Keratinocyte (primary cell): ENCODE measurements around the gene H1-8. TPM values are rescaled to one million over a fixed set of nuclear protein-coding genes. Genes with fewer than 3 reads are reported as not detected.

Experiments
- DNase-seq: peaks from one replicate; pipeline ENCODE4 v3.0.0-alpha.2; 2011; ENCODE audit warnings: low read depth, missing footprints, low spot score
- FAIRE-seq: peaks from 2 replicates; lab custom pipeline; 2011; peaks lifted over from hg19 to GRCh38; lab: Jason Lieb, UNC
- H2AFZ ChIP-seq: 2 replicates; pipeline ENCODE4 v1.6.0; 2012; ENCODE audit warnings: low read length, control low read depth, inconsistent platforms; ENCODE audit not compliant: control insufficient read depth
- H3K27ac ChIP-seq: 2 replicates; pipeline ENCODE4 v1.5.1; 2011; ENCODE audit warnings: low read length; ENCODE audit not compliant: control insufficient read depth, insufficient read depth
- H3K27me3 ChIP-seq: 3 replicates; pipeline ENCODE4 v1.6.0; 2011; ENCODE audit warnings: low read length; ENCODE audit not compliant: control insufficient read depth, insufficient read depth; ENCODE audit errors: extremely low read depth
- H3K36me3 ChIP-seq, 2 experiments: 2 replicates in 1 of 2; 3 replicates in 1 of 2; pipeline ENCODE4 v1.5.1; 2011; ENCODE audit warnings: low read length in 2 of 2, mild to moderate bottlenecking in 1 of 2; ENCODE audit not compliant: control insufficient read depth in 2 of 2, insufficient read depth in 2 of 2; ENCODE audit errors: extremely low read depth in 1 of 2
- H3K4me1 ChIP-seq: 3 replicates; pipeline ENCODE4 v1.5.1; 2011; ENCODE audit warnings: low read length; ENCODE audit not compliant: control insufficient read depth, insufficient read depth; ENCODE audit errors: extremely low read depth
- H3K4me2 ChIP-seq: 3 replicates; pipeline ENCODE4 v1.6.0; 2011; ENCODE audit warnings: low read depth, low read length; ENCODE audit not compliant: control insufficient read depth, insufficient read depth; ENCODE audit errors: extremely low read depth
- H3K4me3 ChIP-seq, 3 experiments: fragments of 200-600 bp in 1 of 3; sonication (generic) in 1 of 3; 2 replicates in 2 of 3; 3 replicates in 1 of 3; pipeline ENCODE4 v1.5.1; 2011 to 2016; ENCODE audit warnings: low read length in 3 of 3, mild to moderate bottlenecking in 3 of 3, control low read depth in 2 of 3, inconsistent platforms in 1 of 3, low read depth in 1 of 3, mixed read lengths in 1 of 3, mixed run types in 1 of 3, moderate library complexity in 1 of 3; ENCODE audit not compliant: control insufficient read depth in 2 of 3, insufficient read depth in 2 of 3; ENCODE audit errors: extremely low read depth in 1 of 3
- H3K79me2 ChIP-seq: 2 replicates; pipeline ENCODE4 v1.6.0; 2012; ENCODE audit warnings: low read length; ENCODE audit not compliant: control insufficient read depth, insufficient read depth
- H3K9ac ChIP-seq: 3 replicates; pipeline ENCODE4 v1.6.0; 2011; ENCODE audit warnings: low read length; ENCODE audit not compliant: control insufficient read depth, insufficient read depth; ENCODE audit errors: extremely low read depth
- H3K9me1 ChIP-seq: 3 replicates; pipeline ENCODE4 v1.6.0; 2011; ENCODE audit warnings: low read length; ENCODE audit not compliant: control insufficient read depth, insufficient read depth; ENCODE audit errors: extremely low read depth
- H3K9me3 ChIP-seq: 2 replicates; pipeline ENCODE4 v1.5.1; 2012; ENCODE audit warnings: low read depth, low read length; ENCODE audit not compliant: control insufficient read depth
- H4K20me1 ChIP-seq: 3 replicates; pipeline ENCODE4 v1.6.0; 2011; ENCODE audit warnings: low read length; ENCODE audit not compliant: control insufficient read depth, insufficient read depth; ENCODE audit errors: extremely low read depth
- EZH2 ChIP-seq: IDR thresholded peaks from one replicate; pipeline ENCODE4 v1.6.1; 2012; ENCODE audit warnings: inconsistent platforms, mild to moderate bottlenecking, low read length, moderate library complexity
- dilution Hi-C: fragments of 300-500 bp; cut with MboI; formaldehyde crosslinking; loops from one replicate; pipeline ENCODE4 v1.7.0; 2020; ENCODE audit warnings: low sequenced_read_pairs; ENCODE audit not compliant: extremely low pct_ligation_motif_present
- polyA plus RNA-seq, 5 experiments: library from polyadenylated mRNA; depleted of rRNA in 3 of 5; stranded (reverse) in 3 of 5; stranded (forward) in 1 of 5; unstranded in 1 of 5; fragments of >200 nt; gene quantifications; 1 replicate in 1 of 5; 2 replicates in 3 of 5; 3 replicates in 1 of 5; pipeline versions ENCODE4 v1.2.1 to v1.2.3, GENCODE V29; 2011 to 2012; ENCODE audit warnings: missing spikeins in 2 of 5, low read depth in 1 of 5, low replicate concordance in 1 of 5
- TF ChIP-seq, protein P1 (sequence below), 3 experiments: IDR thresholded peaks in 1 of 3; conservative IDR thresholded peaks in 1 of 3; optimal IDR thresholded peaks in 1 of 3; 2 replicates in 2 of 3; 3 replicates in 1 of 3; pipeline versions ENCODE3 to v1.5.1; 2011; ENCODE audit warnings: low read length in 3 of 3, mild to moderate bottlenecking in 3 of 3, moderate library complexity in 2 of 3, control low read depth in 1 of 3, inconsistent platforms in 1 of 3; ENCODE audit not compliant: insufficient read depth in 2 of 3; ENCODE audit errors: extremely low read depth in 1 of 3

Gene H1-8
- polyA plus RNA-seq, 1 donor (not counting 4 experiments of a cell fraction or from before 2014, with no cell fraction given): not detected

DNA sequence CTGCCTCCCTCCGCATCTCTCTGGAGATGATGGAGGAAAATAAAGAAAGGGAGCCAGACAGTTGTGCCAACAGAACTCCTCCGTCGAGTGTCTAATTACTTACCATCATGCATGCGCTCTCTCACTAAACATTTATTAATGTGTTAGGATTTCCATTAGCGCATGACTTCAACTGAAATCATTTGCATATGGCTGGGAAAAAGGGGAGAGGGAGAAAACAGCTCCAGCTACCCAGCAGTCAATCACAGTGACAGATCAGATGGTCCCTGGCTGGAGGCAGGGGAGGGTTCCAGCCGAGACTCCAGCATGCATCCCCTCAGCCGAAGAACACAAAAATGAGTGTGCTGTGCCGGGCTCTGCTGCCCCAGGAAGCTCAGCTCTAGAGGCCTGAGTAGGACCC lies 21.4 kb upstream of the H1-8 start:
- no peak for DNase-seq
- Histone ChIP-seq H4K20me1 (no peaks in the 10 kb centered on the region), H3K36me3 (no peaks in the 10 kb centered on the region), H3K79me2 (no peaks in the 10 kb centered on the region), H3K9me1 (no peaks in the 10 kb centered on the region), H3K27ac (no peak overlapping the region), H3K4me2 (no peak overlapping the region), H3K9ac (no peak overlapping the region), H3K27me3 (no peaks in the 10 kb centered on the region), H3K4me1 (no peaks in the 10 kb centered on the region), H2AFZ (no peak overlapping the region), H3K9me3 (no peaks in the 10 kb centered on the region), H3K4me3 (no peak overlapping the region)
- no peak for FAIRE-seq
- TF ChIP-seq, protein P1, sequence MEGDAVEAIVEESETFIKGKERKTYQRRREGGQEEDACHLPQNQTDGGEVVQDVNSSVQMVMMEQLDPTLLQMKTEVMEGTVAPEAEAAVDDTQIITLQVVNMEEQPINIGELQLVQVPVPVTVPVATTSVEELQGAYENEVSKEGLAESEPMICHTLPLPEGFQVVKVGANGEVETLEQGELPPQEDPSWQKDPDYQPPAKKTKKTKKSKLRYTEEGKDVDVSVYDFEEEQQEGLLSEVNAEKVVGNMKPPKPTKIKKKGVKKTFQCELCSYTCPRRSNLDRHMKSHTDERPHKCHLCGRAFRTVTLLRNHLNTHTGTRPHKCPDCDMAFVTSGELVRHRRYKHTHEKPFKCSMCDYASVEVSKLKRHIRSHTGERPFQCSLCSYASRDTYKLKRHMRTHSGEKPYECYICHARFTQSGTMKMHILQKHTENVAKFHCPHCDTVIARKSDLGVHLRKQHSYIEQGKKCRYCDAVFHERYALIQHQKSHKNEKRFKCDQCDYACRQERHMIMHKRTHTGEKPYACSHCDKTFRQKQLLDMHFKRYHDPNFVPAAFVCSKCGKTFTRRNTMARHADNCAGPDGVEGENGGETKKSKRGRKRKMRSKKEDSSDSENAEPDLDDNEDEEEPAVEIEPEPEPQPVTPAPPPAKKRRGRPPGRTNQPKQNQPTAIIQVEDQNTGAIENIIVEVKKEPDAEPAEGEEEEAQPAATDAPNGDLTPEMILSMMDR (optimal IDR thresholded peaks at IDR 0.05 in 1 of 3, IDR thresholded peaks at IDR 0.05 in 1 of 3, conservative IDR thresholded peaks at IDR 0.05 in 1 of 3; ENCODE audit: extremely low read depth in 1 of 3, insufficient read depth in 2 of 3, low read length in 3 of 3): no peak
- no peak for TF ChIP-seq EZH2
- dilution Hi-C loops: no loop called here

DNA sequence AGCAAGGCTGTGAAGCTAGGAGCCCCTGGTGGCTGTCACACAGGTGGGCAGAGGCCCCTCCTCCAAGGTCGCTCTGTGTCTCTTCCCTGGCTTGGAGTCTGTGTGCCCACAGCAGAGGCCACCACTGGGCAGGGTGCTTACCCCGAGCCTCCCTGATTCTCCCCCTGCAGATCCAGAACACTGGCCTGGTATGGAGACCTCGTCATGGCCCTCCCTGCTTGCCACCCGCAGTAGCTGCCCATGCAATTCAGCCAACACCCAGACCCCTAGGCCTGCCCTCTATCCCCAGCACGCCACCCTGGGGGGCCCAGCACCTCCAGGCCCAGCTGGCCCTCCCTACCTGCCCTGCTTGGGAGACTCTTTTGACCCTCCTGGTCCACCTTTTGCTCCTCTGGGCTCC lies 20.0 kb upstream of the H1-8 start:
- Histone ChIP-seq H3K4me1 (no peaks in the 10 kb centered on the region), H3K27me3 (no peaks in the 10 kb centered on the region), H3K9me3 (no peaks in the 10 kb centered on the region), H2AFZ (no peak overlapping the region), H3K9ac (no peak overlapping the region), H3K9me1 (no peaks in the 10 kb centered on the region), H3K79me2 (no peaks in the 10 kb centered on the region), H4K20me1 (no peaks in the 10 kb centered on the region), H3K27ac (no peak overlapping the region), H3K4me2 (no peak overlapping the region), H3K4me3 (no peak overlapping the region), H3K36me3 (no peaks in the 10 kb centered on the region)
- dilution Hi-C loops: no loop called here
- TF ChIP-seq, protein P1 (optimal IDR thresholded peaks at IDR 0.05 in 1 of 3, IDR thresholded peaks at IDR 0.05 in 1 of 3, conservative IDR thresholded peaks at IDR 0.05 in 1 of 3; ENCODE audit: extremely low read depth in 1 of 3, insufficient read depth in 2 of 3, low read length in 3 of 3): no peak
- no peak for TF ChIP-seq EZH2
- FAIRE-seq (no peak), DNase-seq (no peak)
